SK-N-MC (cell line): ENCODE results near the gene DUS2.

ENCODE experiments used
- EZH2 ChIP-seq: fragments of 200-600 bp; sonication (generic); IDR thresholded peaks from one replicate; pipeline ENCODE4 v1.6.1; 2017; ENCODE audit warnings: antibody characterized with exemption
- FOXP2 ChIP-seq: optimal IDR thresholded peaks from 2 replicates; pipeline ENCODE3; 2011; ENCODE audit warnings: mild to moderate bottlenecking, moderate library complexity; ENCODE audit not compliant: insufficient read depth; ENCODE audit errors: extremely low read length, control extremely low read depth
- POLR2AphosphoS5 ChIP-seq: IDR thresholded peaks from 2 replicates; pipeline ENCODE4 v1.6.1; 2012; ENCODE audit warnings: mild to moderate bottlenecking, low read depth, low read length, borderline replicate concordance

GRCh38 chr16:68084504-68085258 is 61.6 kb downstream of the DUS2 start:
- TF ChIP-seq POLR2AphosphoS5 = peak; percentile 55; the same call in 1 of the 2 replicates
- TF ChIP-seq EZH2 = no peak
- no peak for TF ChIP-seq FOXP2
